GM18519 (cell line): Measurements from ENCODE around the gene PDCD10.
A peak's percentile ranks its signal among the peaks of the same experiment; 100 is the strongest.

ENCODE experiments used
- ATAC-seq: cut with Tn5 transposase; IDR thresholded peaks from one replicate; pipeline ENCODE4 v1.9.1; 2021; ENCODE audit warnings: mild to moderate bottlenecking, moderate library complexity; ENCODE audit not compliant: unreplicated experiment, low FRiP score

PDCD10 gene

GRCh38 chr3:167734498-167735232, at the start of gene PDCD10:
TSS of gene PDCD10 (minus strand) at chr3:167734892. CDS start at chr3:167720157, 14,735 bp downstream.
- peak; percentile 88 for ATAC-seq

DNA sequence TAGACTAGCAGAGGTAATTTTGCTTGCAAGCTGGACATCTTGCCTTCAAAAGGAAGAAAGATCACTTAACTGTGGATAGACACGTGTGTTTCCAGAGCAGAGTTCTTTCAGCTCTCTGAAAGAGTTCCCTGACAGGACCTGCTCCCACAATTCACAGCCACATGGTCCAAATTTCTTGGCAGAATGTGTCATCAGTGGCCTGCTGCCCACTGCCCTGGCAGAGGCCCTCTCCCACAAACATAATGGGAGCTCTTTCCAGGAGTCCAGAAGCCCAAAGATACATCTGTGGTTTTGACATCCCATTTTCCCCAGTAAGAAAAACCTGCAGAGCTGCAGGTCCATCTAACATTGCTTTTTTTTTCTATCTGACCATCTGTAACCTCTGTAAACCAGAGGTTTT, 49.1 kb upstream of the PDCD10 start:
- no peak for ATAC-seq

DNA sequence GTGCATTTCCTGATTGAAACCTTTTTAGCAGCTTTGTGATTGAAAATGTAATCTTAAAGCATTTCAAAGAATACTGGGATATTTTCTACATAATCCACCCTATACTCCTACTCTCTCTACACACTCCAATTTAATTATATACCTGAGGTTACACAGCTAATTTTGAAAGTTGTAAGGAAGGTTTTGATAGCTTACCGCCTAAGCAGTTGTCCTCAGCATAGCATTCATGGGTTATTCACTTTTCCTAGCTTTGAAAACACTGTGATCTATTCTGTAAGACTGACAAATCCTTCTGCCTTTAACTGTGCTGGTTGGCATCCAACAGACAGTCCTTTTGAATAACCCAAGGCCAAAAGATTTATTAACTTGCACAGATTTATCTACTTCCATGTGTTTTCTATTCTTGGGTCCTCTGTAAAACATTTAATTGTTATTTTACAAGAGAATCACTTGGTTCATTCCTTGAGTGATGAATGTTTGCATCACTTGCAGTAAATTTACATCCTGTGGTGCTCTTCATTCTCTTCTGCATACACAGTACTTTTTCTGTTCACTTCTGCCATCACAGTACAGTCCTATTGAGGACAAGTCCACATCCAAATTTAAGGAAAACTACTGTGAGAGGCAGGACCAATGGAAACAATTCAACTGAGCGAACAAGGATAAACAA, 45.7 kb upstream of the PDCD10 start:
- ATAC-seq, result no peak

DNA sequence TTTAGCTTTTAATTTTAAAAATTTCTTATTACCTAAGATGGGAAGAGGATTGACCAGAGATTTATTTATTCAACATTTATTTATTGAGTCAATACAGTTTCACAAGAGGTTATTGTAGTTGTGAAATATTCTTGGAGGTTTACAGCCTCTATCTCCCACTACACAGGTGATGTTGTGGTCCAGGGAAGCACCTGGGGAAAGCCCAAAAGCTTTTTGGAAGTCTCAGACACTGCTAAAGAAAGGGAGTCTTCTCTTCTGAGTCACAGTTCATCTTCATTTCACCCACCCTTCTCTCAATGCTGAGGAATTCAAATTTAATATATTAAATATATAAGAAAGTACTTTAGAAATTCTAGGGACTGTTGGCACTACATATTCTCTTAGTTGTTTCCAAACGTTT, 42.7 kb upstream of the PDCD10 start:
- peak; percentile 22 for ATAC-seq

GRCh38 chr3:167776066-167776685, 41.5 kb upstream of the PDCD10 start:
- ATAC-seq, result no peak

DNA sequence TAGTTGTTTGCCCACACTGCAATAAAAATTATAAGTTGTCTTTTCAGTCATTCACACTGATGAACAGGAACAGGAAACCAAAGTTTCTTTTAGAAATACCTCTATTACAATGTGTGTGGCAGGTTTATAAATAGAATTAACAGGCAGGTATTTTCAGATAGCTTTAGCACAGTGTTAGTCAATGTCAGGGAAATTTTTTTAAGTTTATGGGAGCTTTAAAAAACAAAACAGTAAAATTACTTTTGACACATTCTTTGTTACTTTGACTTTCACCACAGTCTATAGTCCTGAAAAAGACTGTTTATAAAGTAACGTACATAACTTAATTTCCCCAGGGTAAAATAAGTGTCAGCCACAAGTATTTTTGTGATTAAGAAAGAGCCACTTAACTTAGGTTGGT, 38.9 kb upstream of the PDCD10 start:
- peak; percentile 89 for ATAC-seq

GRCh38 chr3:167772992-167773391, 38.3 kb upstream of the PDCD10 start:
- ATAC-seq, result peak; percentile 35

DNA sequence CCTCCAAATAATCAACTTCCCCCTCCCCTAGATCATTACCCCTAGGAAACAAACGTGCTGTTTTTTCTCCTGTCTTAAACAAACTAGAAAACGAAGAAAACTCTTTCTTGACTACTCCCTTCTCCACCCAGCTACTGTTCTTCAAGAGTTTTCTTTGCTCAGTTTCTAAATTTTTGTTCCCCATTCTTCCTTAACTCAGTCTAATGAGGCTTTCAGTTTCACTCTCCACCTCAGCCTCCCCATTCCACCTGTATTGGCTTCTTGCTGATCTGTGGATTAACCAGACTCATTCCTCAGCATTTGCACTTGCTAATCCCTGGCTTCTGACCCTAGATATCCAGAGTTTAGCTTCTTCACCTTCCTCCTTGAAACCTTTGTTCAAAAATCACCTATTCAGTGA, 27.6 kb upstream of the PDCD10 start:
- ATAC-seq, result peak; percentile 46

DNA sequence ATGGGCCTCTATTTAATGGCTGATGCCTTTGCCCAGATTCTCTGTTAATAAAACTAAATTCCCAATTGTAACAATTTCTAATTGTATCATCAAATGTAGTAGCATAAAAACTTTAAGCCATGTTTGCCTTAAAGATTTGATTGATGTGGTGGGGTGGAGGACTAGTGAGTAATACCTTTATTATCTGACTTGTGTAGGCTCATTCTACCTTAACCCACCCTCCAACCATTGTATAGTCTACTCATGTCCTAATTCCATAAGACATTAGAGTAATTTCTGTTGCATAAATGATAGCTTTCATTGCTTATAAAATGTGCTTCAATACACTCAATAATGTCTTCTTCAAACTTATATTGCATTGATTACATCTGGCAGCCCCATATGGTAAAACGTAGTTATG, 26.6 kb upstream of the PDCD10 start:
- no peak for ATAC-seq

- no peak for ATAC-seq
Observed at GRCh38 chr3:167754049-167754448, 19.4 kb upstream of the PDCD10 start.

DNA sequence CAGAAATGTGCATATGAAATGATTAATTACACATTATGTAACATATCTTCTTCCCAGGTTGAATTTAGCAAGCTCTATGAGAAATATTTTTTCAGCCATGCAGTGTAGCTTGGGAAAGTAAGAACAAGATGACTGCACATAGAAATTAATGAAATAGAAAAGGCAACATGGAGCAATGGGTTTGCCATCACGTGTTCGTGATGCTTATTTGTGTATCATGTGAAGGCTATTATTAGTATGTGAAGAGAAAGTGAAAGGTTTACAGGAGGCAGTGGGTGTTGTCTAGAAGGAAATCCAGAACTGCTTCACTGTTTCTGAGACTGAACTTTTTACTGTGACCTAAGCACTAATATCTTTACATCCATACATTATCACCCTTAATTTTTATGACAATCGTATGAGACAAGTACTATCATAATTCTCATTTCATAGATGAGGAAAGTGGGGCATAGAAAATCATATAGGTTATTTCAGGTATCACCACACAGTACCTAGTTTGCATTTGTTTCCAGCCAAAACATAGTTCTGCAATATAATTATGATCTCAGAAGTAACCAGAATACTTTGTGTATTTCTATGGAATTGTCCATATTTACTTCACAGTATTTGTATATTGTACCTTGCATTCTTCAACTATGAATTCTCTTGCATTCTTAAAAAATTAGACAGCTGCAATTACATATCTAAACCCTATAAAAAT, 15.7 kb upstream of the PDCD10 start:
- peak; percentile 99 for ATAC-seq

GRCh38 chr3:167749728-167750127, 15.0 kb upstream of the PDCD10 start:
- no peak for ATAC-seq

- ATAC-seq, result no peak
Observed at GRCh38 chr3:167749209-167749608, 14.5 kb upstream of the PDCD10 start.

GRCh38 chr3:167743799-167744198, 9.1 kb upstream of the PDCD10 start:
- ATAC-seq, result no peak

DNA sequence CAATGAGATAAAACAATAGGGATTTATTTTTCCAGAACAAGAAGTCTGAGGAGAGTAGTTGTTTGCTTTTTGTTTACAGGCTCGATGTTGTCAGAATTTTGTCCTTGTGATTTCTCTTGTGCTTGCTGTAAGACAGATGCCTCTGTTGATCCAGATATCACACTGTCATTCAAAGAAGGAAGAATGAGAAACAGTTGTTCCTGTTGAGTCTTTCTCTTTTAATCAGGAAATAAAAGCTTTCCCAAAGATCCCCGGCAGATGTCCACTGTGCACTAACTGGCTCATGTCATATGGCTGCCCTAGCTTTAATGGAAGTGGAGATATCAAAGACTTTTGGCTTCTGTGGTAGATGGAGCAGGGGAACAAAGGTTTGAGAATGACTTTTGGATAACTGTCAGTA, 7.6 kb upstream of the PDCD10 start:
- ATAC-seq, result no peak

- peak; percentile 89 for ATAC-seq
Observed at GRCh38 chr3:167740961-167741587, 6.4 kb upstream of the PDCD10 start.

DNA sequence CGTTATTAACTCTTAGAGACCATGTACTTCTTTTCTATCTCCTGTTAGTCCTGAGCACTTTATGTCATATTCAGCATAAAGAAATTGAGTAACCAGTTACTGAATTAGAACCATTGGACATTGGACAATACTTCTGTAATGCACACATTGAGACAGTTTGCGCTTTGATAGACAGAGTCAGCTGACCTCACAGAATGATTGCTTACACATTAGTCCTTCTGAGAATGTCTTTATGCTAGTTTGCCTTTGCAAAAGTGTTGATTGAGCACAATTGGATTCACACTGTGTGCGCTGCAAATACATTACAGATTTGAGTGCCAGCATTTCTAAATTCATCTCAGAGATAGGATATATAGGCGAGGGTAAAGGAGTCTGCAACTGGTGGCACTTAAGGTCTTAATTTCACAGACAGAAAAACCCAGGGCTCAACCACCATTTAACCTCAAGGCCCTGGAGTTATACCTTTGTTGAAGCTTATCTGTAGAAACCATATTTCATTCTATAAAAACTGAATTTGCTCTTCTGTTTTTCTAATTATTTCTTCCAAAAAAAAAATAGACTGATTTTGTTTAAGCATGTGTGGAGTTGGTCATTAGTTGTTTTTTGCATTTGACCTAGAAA, 4.6 kb upstream of the PDCD10 start:
- no peak for ATAC-seq

DNA sequence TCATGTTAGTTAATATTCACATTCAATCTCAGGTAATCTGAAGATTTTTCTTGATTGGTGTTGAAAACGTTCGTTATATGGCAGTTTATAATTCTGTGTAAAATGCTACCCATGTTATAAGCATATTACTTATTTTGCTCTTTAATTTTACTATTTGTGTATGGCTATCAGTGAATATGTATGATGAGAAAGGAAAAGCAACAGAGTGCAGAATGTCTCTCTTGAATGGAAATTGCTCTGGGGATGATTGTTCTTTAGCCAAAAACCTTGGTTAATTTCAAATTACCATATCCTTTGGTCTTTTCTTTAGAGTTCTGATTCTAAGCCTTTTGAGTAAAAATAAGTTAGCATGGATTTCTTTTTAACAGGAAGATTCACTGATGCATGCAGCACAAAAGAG, 3.3 kb upstream of the PDCD10 start:
- no peak for ATAC-seq

- no peak for ATAC-seq
Observed at GRCh38 chr3:167736997-167737396, 2.3 kb upstream of the PDCD10 start.

DNA sequence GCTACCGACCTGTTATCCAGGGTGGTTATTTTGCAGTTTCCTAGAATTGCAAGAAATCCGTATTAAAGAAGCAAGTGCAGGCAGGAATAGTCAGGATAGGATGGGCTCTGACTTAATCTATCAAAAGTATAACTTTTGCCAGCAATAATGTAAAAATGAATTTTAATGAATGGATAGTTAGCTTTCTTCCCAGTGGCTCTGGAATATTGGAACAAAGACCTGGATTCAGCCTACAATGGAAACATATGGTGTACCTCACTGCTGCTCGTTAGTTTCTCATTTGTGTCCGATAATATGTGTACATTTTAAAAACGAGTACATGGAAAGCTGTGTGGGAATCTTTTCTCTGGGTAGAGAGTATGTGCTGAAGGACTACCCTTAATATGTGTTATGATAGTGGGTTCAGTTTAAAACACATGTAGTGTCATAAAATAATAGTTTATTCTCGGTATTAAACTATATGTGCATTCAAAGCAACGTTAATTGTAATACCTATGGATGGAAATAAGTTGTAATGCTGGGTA, 1.6 kb upstream of the PDCD10 start:
- ATAC-seq, result no peak
